Prostate gland (tissue), 2 donors: ENCODE results near the gene ADGRB3. TPM values are rescaled to one million over a fixed set of nuclear protein-coding genes. Genes with fewer than 3 reads are reported as not detected.
"Not testable (repeated sequence)": the region's sequence is repeated elsewhere in the genome, so short reads cannot be mapped to it uniquely, and the experiment has no call there.

Experiments
- DNase-seq: peaks from one replicate; pipeline ENCODE4 v3.0.0-alpha.2; 2019; ENCODE audit warnings: low spot score
- H3K27ac ChIP-seq, 2 donors: fragments of 200-600 bp; sonication (generic); 2 replicates each; pipeline ENCODE4 v1.5.1; 2017 to 2019
- H3K27me3 ChIP-seq: fragments of 200-600 bp; sonication (generic); replicated peaks from 2 replicates; pipeline ENCODE4 v1.5.1; 2019; ENCODE audit not compliant: insufficient read depth
- H3K36me3 ChIP-seq, 2 donors: fragments of 200-600 bp; sonication (generic); 1 replicate in 1 of 2; 2 replicates in 1 of 2; pipeline versions ENCODE4 v1.5.1 to v1.8.1; 2017 to 2019
- H3K4me1 ChIP-seq: fragments of 200-600 bp; sonication (generic); replicated peaks from 2 replicates; pipeline ENCODE4 v1.5.1; 2019
- H3K4me3 ChIP-seq, 2 donors: fragments of 200-600 bp; sonication (generic); 2 replicates each; pipeline ENCODE4 v1.5.1; 2017 to 2019
- H3K9me3 ChIP-seq: fragments of 200-600 bp; sonication (generic); 2 replicates; pipeline ENCODE4 v1.5.1; 2017
- CTCF ChIP-seq, 4 experiments: fragments of 200-600 bp in 2 of 4; fragments of 450-650 bp in 2 of 4; sonication (generic) in 2 of 4; IDR thresholded peaks; 1 replicate in 3 of 4; 2 replicates in 1 of 4; pipeline ENCODE4 v1.5.1; 2016 to 2019; ENCODE audit warnings: antibody characterized with exemption in 4 of 4, mild to moderate bottlenecking in 2 of 4, moderate library complexity in 2 of 4
- POLR2A ChIP-seq: fragments of 450-650 bp; IDR thresholded peaks from one replicate; pipeline ENCODE4 v1.6.1; 2016; ENCODE audit warnings: antibody characterized with exemption, mild to moderate bottlenecking
- POLR2AphosphoS5 ChIP-seq: sonication (generic); formaldehyde crosslinking; IDR thresholded peaks from one replicate; pipeline ENCODE4 v1.6.1; 2017; ENCODE audit warnings: antibody characterized with exemption
- WGBS: methylation state at CpG from one replicate; pipeline ENCODE4 v1.1.5; 2018; 5-methylcytosine and 5-hydroxymethylcytosine counted together
- intact Hi-C: fragments of 100-400 bp; cut with DNase I; formaldehyde crosslinking; loops from one replicate; pipeline ENCODE4 v1.14.2; 2022
- total RNA-seq, 2 donors: library from RNA; depleted of rRNA; stranded (reverse); fragments of >200 nt; gene quantifications; one replicate each; pipeline ENCODE4 v1.1.0, GENCODE V29; 2016

The ADGRB3 gene
- total RNA-seq, 2 donors from 2014 or later: 0.59 to 3.1 TPM

GRCh38 chr6:68975816-68976215 lies 340.7 kb downstream of the ADGRB3 start:
- H3K27ac ChIP-seq: no peak overlapping the region
- no peak for TF ChIP-seq CTCF (IDR thresholded peaks at IDR 0.05)
- TF ChIP-seq POLR2A: no peak
- no peak for TF ChIP-seq POLR2AphosphoS5
- no peaks in the 10 kb centered on the region for H3K36me3 ChIP-seq
- H3K27me3 ChIP-seq: no peaks in the 10 kb centered on the region
- intact Hi-C loops: no loop called here
- H3K4me1 ChIP-seq: no peaks in the 10 kb centered on the region
- no peak overlapping the region for H3K4me3 ChIP-seq
- H3K9me3 ChIP-seq: no peaks in the 10 kb centered on the region
- no peak for DNase-seq

DNA sequence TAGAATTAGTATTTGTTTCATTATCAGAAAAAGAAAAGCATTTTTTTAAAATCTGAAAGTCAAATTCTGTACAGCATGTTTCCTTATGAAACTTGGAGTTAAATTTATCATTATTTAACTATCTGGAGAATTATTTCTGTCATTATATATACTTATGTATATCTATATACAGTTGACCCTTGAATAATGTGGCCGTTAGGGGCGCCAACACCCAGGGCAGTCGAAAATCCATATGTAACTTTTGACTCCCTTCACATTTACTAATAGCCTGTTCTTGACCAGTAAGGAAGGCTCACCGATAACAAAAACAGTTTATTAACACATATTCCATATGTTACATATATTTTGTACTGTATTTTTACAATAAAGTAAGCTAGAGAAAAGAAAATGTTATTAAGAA lies 341.2 kb downstream of the ADGRB3 start:
- no peaks in the 10 kb centered on the region for H3K36me3 ChIP-seq
- intact Hi-C loops: no loop called here
- TF ChIP-seq CTCF (IDR thresholded peaks at IDR 0.05): no peak
- TF ChIP-seq POLR2AphosphoS5: no peak
- TF ChIP-seq POLR2A: no peak
- no peaks in the 10 kb centered on the region for H3K27me3 ChIP-seq
- H3K4me3 ChIP-seq: no peak overlapping the region
- no peaks in the 10 kb centered on the region for H3K4me1 ChIP-seq
- H3K9me3 ChIP-seq: no peaks in the 10 kb centered on the region
- DNase-seq: no peak
- WGBS: 74% methylated on average over 4 of the region's 4 CpGs
- no peak overlapping the region for H3K27ac ChIP-seq

- DNase-seq: no peak
- intact Hi-C loops: no loop called here
- Histone ChIP-seq H3K27ac (no peak overlapping the region), H3K4me3 (no peak overlapping the region), H3K27me3 (no peaks in the 10 kb centered on the region), H3K9me3 (no peaks in the 10 kb centered on the region), H3K4me1 (no peaks in the 10 kb centered on the region), H3K36me3 (no peaks in the 10 kb centered on the region)
- TF ChIP-seq CTCF (IDR thresholded peaks at IDR 0.05) (no peak), POLR2A (no peak)
Observed at GRCh38 chr6:68978411-68978810, 343.3 kb downstream of the ADGRB3 start.

GRCh38 chr6:68981668-68982067 lies 346.6 kb downstream of the ADGRB3 start:
- H3K36me3 ChIP-seq, H3K27me3 ChIP-seq, H3K4me3 ChIP-seq, intact Hi-C loops, H3K4me1 ChIP-seq, H3K9me3 ChIP-seq, H3K27ac ChIP-seq, DNase-seq: not testable (repeated sequence)
- 94% methylated on average over 7 of the region's 7 CpGs for WGBS

- Histone ChIP-seq H3K4me3 (no peak overlapping the region), H3K36me3 (no peaks in the 10 kb centered on the region), H3K27ac (no peak overlapping the region), H3K9me3 (no peaks in the 10 kb centered on the region), H3K4me1 (no peaks in the 10 kb centered on the region), H3K27me3 (no peaks in the 10 kb centered on the region)
- WGBS: 86% methylated on average over 2 of the region's 2 CpGs
- DNase-seq: no peak
- intact Hi-C loops: no loop called here
- no peak for TF ChIP-seq POLR2AphosphoS5
- no peak for TF ChIP-seq CTCF (IDR thresholded peaks at IDR 0.05)
- no peak for TF ChIP-seq POLR2A
Observed at GRCh38 chr6:68988698-68989097, 353.6 kb downstream of the ADGRB3 start.

DNA sequence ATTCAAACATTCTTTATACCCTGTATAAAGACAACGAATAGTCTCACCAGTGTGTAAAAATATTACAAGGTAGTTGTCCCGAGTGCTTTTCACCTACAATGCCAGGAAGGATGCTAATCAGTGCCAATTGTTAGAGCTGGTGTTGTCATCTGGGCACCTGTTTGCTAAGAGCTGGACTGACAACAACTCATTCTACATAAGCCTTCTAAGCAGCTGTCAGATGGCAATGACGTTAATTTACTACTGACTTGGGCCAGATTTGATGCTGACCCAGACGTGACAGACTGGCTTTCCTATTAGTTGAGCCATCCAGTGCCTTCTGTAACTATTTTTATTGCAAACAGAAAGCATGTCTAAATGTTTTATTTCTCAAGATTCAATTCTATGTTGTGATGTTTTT lies 355.2 kb downstream of the ADGRB3 start:
- TF ChIP-seq CTCF (IDR thresholded peaks at IDR 0.05) (no peak), POLR2A (no peak), POLR2AphosphoS5 (no peak)
- Histone ChIP-seq H3K27ac (no peak overlapping the region), H3K27me3 (no peaks in the 10 kb centered on the region), H3K36me3 (no peaks in the 10 kb centered on the region), H3K9me3 (no peaks in the 10 kb centered on the region), H3K4me1 (no peaks in the 10 kb centered on the region), H3K4me3 (no peak overlapping the region)
- intact Hi-C loops: no loop called here
- WGBS: 57% methylated on average over 4 of the region's 4 CpGs
- no peak for DNase-seq
